Measurements from ENCODE around the gene TM2D3. TPM values are rescaled to one million over a fixed set of nuclear protein-coding genes. Genes with fewer than 3 reads are reported as not detected.

The TM2D3 gene
- total and polyA plus RNA-seq, 8 donors: 20.4 to 128 (median 46.2) TPM

GRCh38 chr15:101596633-101597032 lies 55.5 kb downstream of the TM2D3 start:
- WGBS, 5 donors: 92 to 100% (median 97%) methylated on average over 1 of the region's 1 CpG
- Histone ChIP-seq H3K36me3 (no peaks in the 10 kb centered on the region), H3K27ac (no peak overlapping the region), H3K9me3 (peaks cover 0 to 15% (median 8%) of the 10 kb centered on the region in 4 donors), H3K4me3 (no peak overlapping the region), H3K4me1 (no peaks in the 10 kb centered on the region), H3K27me3 (peaks cover 0 to 25% (median 3%) of the 10 kb centered on the region in 3 donors)
- intact Hi-C loops (cut with DNase I; ENCODE audit: low total_unique reads): no loop called here
- TF ChIP-seq CTCF (IDR thresholded peaks at IDR 0.05) (no peak), EP300 (IDR thresholded peaks at IDR 0.05) (no peak), POLR2AphosphoS5 (IDR thresholded peaks at IDR 0.05) (no peak), POLR2A (IDR thresholded peaks at IDR 0.05) (no peak)
- DNase-seq: no peak

Small RNA genes lying within 50 kb of the gene (small RNA-seq; reads per million reads assigned to genes)
- gene RNU6-807P: 0 reads per million in 4 donors

Other genes with a start within 250 kb of the TM2D3 start
- 10 to 100 TPM in 4 of 5 donors, 1 to 10 TPM in 1; 2.9 to 91.5 (median 24.4) TPM for gene PCSK6, start 162.7 kb downstream of the TM2D3 start, total RNA-seq
- 10 to 100 TPM in 1 of 3 donors, 1 to 10 TPM in 2; 2.8 to 14.4 (median 8.2) TPM for gene PCSK6, start 162.7 kb downstream of the TM2D3 start, polyA plus RNA-seq
- 10 to 100 TPM in 4 of 5 donors, 1 to 10 TPM in 1; 5.4 to 53.1 (median 26.5) TPM for gene TARS3, start 72.1 kb upstream of the TM2D3 start, total RNA-seq
- gene TARS3, start 72.1 kb upstream of the TM2D3 start, polyA plus RNA-seq: 1 to 10 TPM; 3.4 to 5.0 (median 4.7) TPM
- gene OR4F6, start 151.1 kb upstream of the TM2D3 start, total RNA-seq: not detected
- gene OR4F6, start 151.1 kb upstream of the TM2D3 start, polyA plus RNA-seq: not detected
- not detected for gene OR4F15, start 159.8 kb upstream of the TM2D3 start, total RNA-seq
- gene OR4F15, start 159.8 kb upstream of the TM2D3 start, polyA plus RNA-seq: not detected